CD14-positive monocyte (primary cell): ENCODE data around the gene DLEC1. TPM values are rescaled to one million over a fixed set of nuclear protein-coding genes. Genes with fewer than 3 reads are reported as not detected.

Source experiments
- DNase-seq, 3 donors: peaks; one replicate each; pipeline ENCODE4 v3.0.0-alpha.2; 2011 to 2022
- H2AFZ ChIP-seq: 2 replicates; pipeline ENCODE4 v1.6.0; 2012; ENCODE audit warnings: mild to moderate bottlenecking, low read depth, low read length, inconsistent platforms; ENCODE audit not compliant: insufficient read depth, poor library complexity, severe bottlenecking
- H3K27ac ChIP-seq, 2 donors: 1 replicate in 1 of 2; 2 replicates in 1 of 2; pipeline ENCODE4 v1.5.1; 2012 to 2013; ENCODE audit warnings: low read length in 2 of 2, control low read depth in 1 of 2, inconsistent platforms in 1 of 2, low read depth in 1 of 2, mild to moderate bottlenecking in 1 of 2
- H3K27me3 ChIP-seq, 2 donors: one replicate each; pipeline versions ENCODE4 v1.6.0 to v1.6.1; 2011 to 2013; ENCODE audit warnings: low read length in 2 of 2; ENCODE audit not compliant: control insufficient read depth in 2 of 2, insufficient read depth in 2 of 2
- H3K36me3 ChIP-seq, 2 donors: replicated peaks in 1 of 2; 1 replicate in 1 of 2; 2 replicates in 1 of 2; pipeline versions ENCODE4 v1.5.1 to v1.6.1; 2012 to 2013; ENCODE audit warnings: low read length in 2 of 2, control low read depth in 1 of 2, inconsistent platforms in 1 of 2, mild to moderate bottlenecking in 1 of 2; ENCODE audit not compliant: insufficient read depth in 2 of 2, control insufficient read depth in 1 of 2
- H3K4me1 ChIP-seq, 2 donors: 1 replicate in 1 of 2; 2 replicates in 1 of 2; pipeline versions ENCODE4 v1.5.1 to v1.6.1; 2012 to 2013; ENCODE audit warnings: low read length in 2 of 2, control low read depth in 1 of 2, inconsistent platforms in 1 of 2, mild to moderate bottlenecking in 1 of 2, moderate library complexity in 1 of 2; ENCODE audit not compliant: insufficient read depth in 2 of 2, control insufficient read depth in 1 of 2
- H3K4me2 ChIP-seq: replicated peaks from 2 replicates; pipeline ENCODE3; 2012; ENCODE audit warnings: low read length, moderate library complexity, mild to moderate bottlenecking; ENCODE audit not compliant: poor library complexity, severe bottlenecking; ENCODE audit errors: extremely low read depth
- H3K4me3 ChIP-seq, 3 experiments: fragments of 200-600 bp in 1 of 3; sonication (generic) in 1 of 3; replicated peaks in 1 of 3; 1 replicate in 2 of 3; 2 replicates in 1 of 3; pipeline ENCODE4 v1.5.1; 2011 to 2013; ENCODE audit warnings: low read length in 3 of 3, mild to moderate bottlenecking in 3 of 3, control low read depth in 2 of 3, low read depth in 2 of 3, inconsistent platforms in 1 of 3, moderate library complexity in 1 of 3
- H3K79me2 ChIP-seq: 2 replicates; pipeline ENCODE4 v1.6.0; 2012; ENCODE audit warnings: mild to moderate bottlenecking, control low read depth, inconsistent platforms, low read length, moderate library complexity; ENCODE audit not compliant: insufficient read depth
- H3K9ac ChIP-seq: 2 replicates; pipeline ENCODE4 v1.6.0; 2017; ENCODE audit warnings: low read length, mild to moderate bottlenecking; ENCODE audit not compliant: insufficient read depth, poor library complexity, severe bottlenecking
- H3K9me3 ChIP-seq, 2 donors: replicated peaks in 1 of 2; 1 replicate in 1 of 2; 2 replicates in 1 of 2; pipeline versions ENCODE4 v1.5.1 to v1.6.1; 2012 to 2013; ENCODE audit warnings: low read length in 2 of 2, control low read depth in 1 of 2; ENCODE audit not compliant: control insufficient read depth in 1 of 2, insufficient read depth in 1 of 2
- H4K20me1 ChIP-seq: 2 replicates; pipeline ENCODE4 v1.6.0; 2012; ENCODE audit warnings: mild to moderate bottlenecking, low read length, control low read depth, moderate library complexity; ENCODE audit not compliant: insufficient read depth
- H3K27ac Mint-ChIP-seq, 7 donors: one replicate each; pipeline ENCODE4 v1.8.0; 2020; ENCODE audit warnings: mild to moderate bottlenecking in 7 of 7, mixed read lengths in 7 of 7, moderate library complexity in 6 of 7, inconsistent platforms in 2 of 7
- H3K27me3 Mint-ChIP-seq, 3 donors: one replicate each; pipeline ENCODE4 v1.8.0; 2021 to 2022; ENCODE audit warnings: low read depth in 3 of 3, mild to moderate bottlenecking in 3 of 3, mixed read lengths in 3 of 3, moderate library complexity in 3 of 3, inconsistent platforms in 1 of 3
- H3K36me3 Mint-ChIP-seq, 2 donors: one replicate each; pipeline ENCODE4 v1.8.0; 2020; ENCODE audit warnings: mixed read lengths in 2 of 2, inconsistent platforms in 1 of 2, mild to moderate bottlenecking in 1 of 2
- H3K4me1 Mint-ChIP-seq: one replicate; pipeline ENCODE4 v1.8.0; 2020; ENCODE audit warnings: mild to moderate bottlenecking, mixed read lengths
- H3K4me3 Mint-ChIP-seq, 2 donors: one replicate each; pipeline ENCODE4 v1.8.0; 2020; ENCODE audit warnings: mild to moderate bottlenecking in 2 of 2, mixed read lengths in 2 of 2, moderate library complexity in 1 of 2
- H3K9me3 Mint-ChIP-seq, 7 donors: one replicate each; pipeline ENCODE4 v1.8.0; 2020 to 2022; ENCODE audit warnings: mixed read lengths in 7 of 7, mild to moderate bottlenecking in 6 of 7, moderate library complexity in 6 of 7, inconsistent platforms in 2 of 7
- WGBS: methylation state at CpG from one replicate; pipeline ENCODE4 v1.1.5; 2013; ENCODE audit warnings: missing lambda C conversion rate; ENCODE audit not compliant: insufficient coverage; 5-methylcytosine and 5-hydroxymethylcytosine counted together
- intact Hi-C, 2 donors: fragments of 100-400 bp; cut with micrococcal nuclease; formaldehyde crosslinking; loops; one replicate each; pipeline versions ENCODE4 v1.15.0 to v1.15.1; 2023
- polyA minus RNA-seq: library from RNA; depleted of rRNA, polyadenylated mRNA; stranded (reverse); fragments of >200 nt; gene quantifications from 2 replicates; pipeline ENCODE4 v1.2.3, GENCODE V29; 2012
- polyA plus RNA-seq, 3 donors: library from polyadenylated mRNA; depleted of rRNA in 1 of 3; unstranded in 2 of 3; stranded (reverse) in 1 of 3; fragments of 300-500 nt in 2 of 3; fragments of >200 nt in 1 of 3; fragmentation: Illumina TruSeq in 2 of 3; gene quantifications; 1 replicate in 2 of 3; 2 replicates in 1 of 3; pipeline ENCODE4 v1.2.3, GENCODE V29; 2012 to 2021
- total RNA-seq, 12 experiments: library from RNA in 1 of 12; stranded (reverse) in 1 of 12; fragments of 120-200 nt in 1 of 12; gene quantifications; one replicate each; pipeline ENCODE4 v1.2.4 and lab custom pipeline; 2013 to 2026; ENCODE audit warnings: mixed read lengths in 6 of 12, inconsistent platforms in 1 of 12
- TF ChIP-seq, protein P1 (sequence below): fragments of 200-600 bp; IDR thresholded peaks from one replicate; pipeline ENCODE4 v1.8.0; 2022; ENCODE audit warnings: antibody characterized with exemption, mild to moderate bottlenecking

The DLEC1 gene, protein sequence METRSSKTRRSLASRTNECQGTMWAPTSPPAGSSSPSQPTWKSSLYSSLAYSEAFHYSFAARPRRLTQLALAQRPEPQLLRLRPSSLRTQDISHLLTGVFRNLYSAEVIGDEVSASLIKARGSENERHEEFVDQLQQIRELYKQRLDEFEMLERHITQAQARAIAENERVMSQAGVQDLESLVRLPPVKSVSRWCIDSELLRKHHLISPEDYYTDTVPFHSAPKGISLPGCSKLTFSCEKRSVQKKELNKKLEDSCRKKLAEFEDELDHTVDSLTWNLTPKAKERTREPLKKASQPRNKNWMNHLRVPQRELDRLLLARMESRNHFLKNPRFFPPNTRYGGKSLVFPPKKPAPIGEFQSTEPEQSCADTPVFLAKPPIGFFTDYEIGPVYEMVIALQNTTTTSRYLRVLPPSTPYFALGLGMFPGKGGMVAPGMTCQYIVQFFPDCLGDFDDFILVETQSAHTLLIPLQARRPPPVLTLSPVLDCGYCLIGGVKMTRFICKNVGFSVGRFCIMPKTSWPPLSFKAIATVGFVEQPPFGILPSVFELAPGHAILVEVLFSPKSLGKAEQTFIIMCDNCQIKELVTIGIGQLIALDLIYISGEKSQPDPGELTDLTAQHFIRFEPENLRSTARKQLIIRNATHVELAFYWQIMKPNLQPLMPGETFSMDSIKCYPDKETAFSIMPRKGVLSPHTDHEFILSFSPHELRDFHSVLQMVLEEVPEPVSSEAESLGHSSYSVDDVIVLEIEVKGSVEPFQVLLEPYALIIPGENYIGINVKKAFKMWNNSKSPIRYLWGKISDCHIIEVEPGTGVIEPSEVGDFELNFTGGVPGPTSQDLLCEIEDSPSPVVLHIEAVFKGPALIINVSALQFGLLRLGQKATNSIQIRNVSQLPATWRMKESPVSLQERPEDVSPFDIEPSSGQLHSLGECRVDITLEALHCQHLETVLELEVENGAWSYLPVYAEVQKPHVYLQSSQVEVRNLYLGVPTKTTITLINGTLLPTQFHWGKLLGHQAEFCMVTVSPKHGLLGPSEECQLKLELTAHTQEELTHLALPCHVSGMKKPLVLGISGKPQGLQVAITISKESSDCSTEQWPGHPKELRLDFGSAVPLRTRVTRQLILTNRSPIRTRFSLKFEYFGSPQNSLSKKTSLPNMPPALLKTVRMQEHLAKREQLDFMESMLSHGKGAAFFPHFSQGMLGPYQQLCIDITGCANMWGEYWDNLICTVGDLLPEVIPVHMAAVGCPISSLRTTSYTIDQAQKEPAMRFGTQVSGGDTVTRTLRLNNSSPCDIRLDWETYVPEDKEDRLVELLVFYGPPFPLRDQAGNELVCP (N-terminal part only)
- 0.33 TPM for total RNA-seq (2013)
- polyA plus RNA-seq = under 1 TPM; 0.11 to 0.81 (median 0.14) TPM
- polyA minus RNA-seq = 0.42 and 0.80 TPM in 2 replicates
- 0.35 to 3.6 (median 0.86) reads per million in 11 experiments for total RNA-seq (lab: John Stamatoyannopoulos, UW)

DNA sequence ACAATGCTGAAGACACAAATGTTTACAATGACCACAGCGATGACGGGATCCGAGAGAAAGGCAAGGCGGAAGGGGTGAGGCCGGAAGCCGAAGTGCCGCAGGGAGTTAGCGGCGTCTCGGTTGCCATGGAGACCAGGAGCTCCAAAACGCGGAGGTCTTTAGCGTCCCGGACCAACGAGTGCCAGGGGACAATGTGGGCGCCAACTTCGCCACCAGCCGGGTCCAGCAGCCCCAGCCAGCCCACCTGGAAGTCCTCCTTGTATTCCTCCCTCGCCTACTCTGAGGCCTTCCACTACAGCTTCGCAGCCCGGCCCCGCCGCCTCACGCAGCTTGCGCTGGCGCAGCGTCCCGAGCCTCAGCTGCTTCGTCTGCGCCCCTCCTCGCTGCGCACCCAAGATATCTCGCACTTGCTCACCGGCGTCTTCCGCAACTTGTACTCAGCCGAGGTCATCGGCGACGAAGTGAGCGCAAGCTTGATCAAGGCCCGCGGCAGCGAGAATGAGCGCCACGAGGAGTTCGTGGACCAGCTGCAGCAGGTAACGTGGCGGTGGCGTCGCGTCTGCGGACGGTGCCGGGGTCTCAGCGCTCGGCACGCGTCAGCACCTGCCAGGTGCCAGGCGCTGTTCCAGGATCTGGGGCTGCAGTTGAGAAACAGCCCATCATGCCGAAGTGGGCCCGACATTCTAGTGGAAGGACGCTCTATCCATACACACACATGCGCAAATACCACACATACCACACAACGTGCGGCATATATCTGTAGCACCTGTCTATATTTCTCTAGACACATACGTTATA lies at the start of gene DLEC1:
Gene DLEC1, plus strand, starts transcription at position 108 of the 798 bp plus-strand sequence. Its CDS starts 18 bp downstream, at position 126.
- Mint-ChIP-seq H3K4me1 (peaks cover 42% of the 10 kb centered on the region), H3K4me3 (peak within 1 kb of the TSS; percentile 81 to 87), H3K9me3 (peaks cover 0 to 2% (median 0%) of the 10 kb centered on the region in 7 donors), H3K36me3 (peaks cover 0 to 4% of the 10 kb centered on the region in 2 donors), H3K27me3 (peaks cover 0 to 5% (median 2%) of the 10 kb centered on the region in 3 donors), H3K27ac (peak within 1 kb of the TSS; percentile 70 to 92 (median 86))
- WGBS = 1% methylated on average over 67 of the region's 67 CpGs
- Histone ChIP-seq H3K79me2 (no peaks in the 10 kb centered on the region), H2AFZ (peak within 1 kb of the TSS; percentile 89), H3K27me3 (no peaks in the 10 kb centered on the region), H3K4me3 (peak within 1 kb of the TSS; percentile 42 to 77 (median 61)), H3K4me1 (peaks cover 41 to 42% of the 10 kb centered on the region in 2 donors), H3K4me2 (peak within 1 kb of the TSS; percentile 90), H4K20me1 (no peaks in the 10 kb centered on the region), H3K9ac (peak within 1 kb of the TSS; percentile 55), H3K27ac (peak within 1 kb of the TSS; percentile 34 to 85), H3K9me3 (no peaks in the 10 kb centered on the region), H3K36me3 (no peaks in the 10 kb centered on the region)
- intact Hi-C loops = no loop called here
- TF ChIP-seq, protein P1, sequence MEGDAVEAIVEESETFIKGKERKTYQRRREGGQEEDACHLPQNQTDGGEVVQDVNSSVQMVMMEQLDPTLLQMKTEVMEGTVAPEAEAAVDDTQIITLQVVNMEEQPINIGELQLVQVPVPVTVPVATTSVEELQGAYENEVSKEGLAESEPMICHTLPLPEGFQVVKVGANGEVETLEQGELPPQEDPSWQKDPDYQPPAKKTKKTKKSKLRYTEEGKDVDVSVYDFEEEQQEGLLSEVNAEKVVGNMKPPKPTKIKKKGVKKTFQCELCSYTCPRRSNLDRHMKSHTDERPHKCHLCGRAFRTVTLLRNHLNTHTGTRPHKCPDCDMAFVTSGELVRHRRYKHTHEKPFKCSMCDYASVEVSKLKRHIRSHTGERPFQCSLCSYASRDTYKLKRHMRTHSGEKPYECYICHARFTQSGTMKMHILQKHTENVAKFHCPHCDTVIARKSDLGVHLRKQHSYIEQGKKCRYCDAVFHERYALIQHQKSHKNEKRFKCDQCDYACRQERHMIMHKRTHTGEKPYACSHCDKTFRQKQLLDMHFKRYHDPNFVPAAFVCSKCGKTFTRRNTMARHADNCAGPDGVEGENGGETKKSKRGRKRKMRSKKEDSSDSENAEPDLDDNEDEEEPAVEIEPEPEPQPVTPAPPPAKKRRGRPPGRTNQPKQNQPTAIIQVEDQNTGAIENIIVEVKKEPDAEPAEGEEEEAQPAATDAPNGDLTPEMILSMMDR = no peak
- DNase-seq = peak; percentile 76 to 79 (median 77)
